GM18508 (cell line): ENCODE data around the gene LTA.

ENCODE experiments used
- ATAC-seq: cut with Tn5 transposase; IDR thresholded peaks from one replicate; pipeline ENCODE4 v1.9.1; 2021; ENCODE audit warnings: moderate number of reproducible peaks; ENCODE audit not compliant: insufficient read depth, unreplicated experiment

LTA gene, protein sequence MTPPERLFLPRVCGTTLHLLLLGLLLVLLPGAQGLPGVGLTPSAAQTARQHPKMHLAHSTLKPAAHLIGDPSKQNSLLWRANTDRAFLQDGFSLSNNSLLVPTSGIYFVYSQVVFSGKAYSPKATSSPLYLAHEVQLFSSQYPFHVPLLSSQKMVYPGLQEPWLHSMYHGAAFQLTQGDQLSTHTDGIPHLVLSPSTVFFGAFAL

GRCh38 chr6:31572041-31572911, at the start of gene LTA:
LTA (plus strand) TSS chr6:31572289; CDS start chr6:31572743, 454 bp downstream.
- ATAC-seq, result no peak

GRCh38 chr6:31525553-31525931, 46.5 kb upstream of the LTA start:
- ATAC-seq, result no peak

- no peak for ATAC-seq
Observed at GRCh38 chr6:31525932-31526591, 46.0 kb upstream of the LTA start.

GRCh38 chr6:31528307-31528777, 43.7 kb upstream of the LTA start:
- ATAC-seq, result no peak

GRCh38 chr6:31528821-31529328, 43.2 kb upstream of the LTA start, which contains the start of gene MCCD1:
MCCD1 (plus strand) TSS chr6:31528962; CDS start chr6:31529015, 53 bp downstream.
- no peak for ATAC-seq

GRCh38 chr6:31529329-31530150, 42.5 kb upstream of the LTA start:
- ATAC-seq, result no peak

DNA sequence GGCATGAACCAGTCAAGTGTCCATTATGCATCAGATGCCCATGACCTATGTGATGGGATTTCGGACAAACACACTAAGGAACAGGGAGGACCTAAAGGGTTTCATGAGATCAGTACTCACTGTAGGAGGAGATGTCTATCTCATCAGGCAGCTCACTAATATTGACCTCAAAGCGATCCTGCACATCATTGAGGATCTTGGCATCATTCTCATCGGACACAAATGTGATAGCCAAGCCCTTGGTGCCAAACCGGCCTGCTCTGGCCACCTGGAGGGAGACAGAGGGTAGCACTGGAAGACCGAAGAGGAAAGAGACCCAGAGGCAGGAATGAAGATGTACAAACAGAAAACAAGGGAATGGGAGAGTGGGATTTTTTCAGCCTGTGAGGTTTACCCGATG, 41.4 kb upstream of the LTA start:
- ATAC-seq, result no peak

GRCh38 chr6:31531162-31531561, 40.9 kb upstream of the LTA start:
- no peak for ATAC-seq

- no peak for ATAC-seq
Observed at GRCh38 chr6:31531771-31532643, 40.1 kb upstream of the LTA start.

- no peak for ATAC-seq
Observed at GRCh38 chr6:31532644-31533454, 39.2 kb upstream of the LTA start.

DNA sequence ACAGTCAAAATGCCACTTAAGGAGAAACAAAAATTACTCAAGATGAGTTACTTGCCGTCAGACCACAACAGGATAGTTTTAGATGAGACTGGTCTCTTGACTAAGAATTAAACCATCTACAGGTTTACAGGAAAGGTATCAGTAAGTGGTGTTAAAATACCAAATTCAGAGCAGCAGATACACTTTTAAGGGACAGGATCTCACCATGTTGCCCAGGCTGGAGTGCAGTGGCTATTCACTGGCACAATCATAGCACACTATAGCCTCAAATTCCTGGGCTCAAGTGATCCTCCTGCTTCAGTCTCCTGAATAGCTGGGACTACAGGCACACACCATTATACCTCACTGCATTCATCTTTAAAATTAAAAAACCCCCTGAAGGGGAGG, 38.6 kb upstream of the LTA start:
- ATAC-seq, result no peak

DNA sequence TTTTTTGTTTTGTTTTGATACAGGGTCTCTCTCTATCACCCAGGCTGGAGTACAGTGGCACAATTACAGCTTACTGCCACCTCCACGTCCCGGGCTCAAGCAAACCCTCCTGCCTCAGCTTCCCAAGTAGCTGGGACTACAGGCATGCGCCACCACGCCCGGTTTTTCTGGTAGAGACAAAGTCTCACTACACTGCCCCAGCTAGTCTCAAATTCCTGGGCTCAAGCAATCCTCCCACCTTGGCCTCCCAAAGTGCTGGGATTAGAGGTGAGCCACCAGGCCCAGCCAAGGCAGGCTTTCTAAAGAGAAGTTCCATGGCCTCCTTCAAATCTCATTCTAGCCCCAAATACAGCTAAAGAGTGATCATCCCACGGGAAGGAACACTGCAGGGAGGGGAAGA, 38.1 kb upstream of the LTA start:
- ATAC-seq, result no peak

DNA sequence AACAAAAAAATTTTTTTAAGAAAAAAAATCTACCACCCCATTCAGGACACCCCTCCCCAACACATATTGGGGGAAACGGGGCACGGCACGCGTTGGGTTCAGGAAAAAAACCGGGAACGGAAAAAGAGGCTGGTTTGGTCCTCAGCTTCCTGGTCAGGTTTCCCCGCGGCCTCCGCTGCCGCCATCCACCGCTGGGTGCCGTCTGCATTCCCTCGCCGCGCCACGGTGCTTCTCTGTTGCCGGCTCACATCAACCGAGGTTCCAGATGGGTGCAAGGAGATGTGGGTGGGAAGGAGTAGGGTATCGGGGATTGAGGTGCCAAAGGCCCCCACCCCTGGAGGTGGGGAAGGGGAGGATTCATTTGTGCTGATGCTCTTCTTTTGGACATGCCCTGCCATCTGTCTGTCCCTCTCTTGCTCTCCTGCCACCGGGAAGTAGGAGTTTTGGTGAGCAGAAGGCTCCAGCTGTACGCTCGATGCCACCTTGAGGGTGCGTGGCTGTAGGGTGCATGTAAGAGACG, 37.5 kb upstream of the LTA start:
- ATAC-seq, result no peak

DNA sequence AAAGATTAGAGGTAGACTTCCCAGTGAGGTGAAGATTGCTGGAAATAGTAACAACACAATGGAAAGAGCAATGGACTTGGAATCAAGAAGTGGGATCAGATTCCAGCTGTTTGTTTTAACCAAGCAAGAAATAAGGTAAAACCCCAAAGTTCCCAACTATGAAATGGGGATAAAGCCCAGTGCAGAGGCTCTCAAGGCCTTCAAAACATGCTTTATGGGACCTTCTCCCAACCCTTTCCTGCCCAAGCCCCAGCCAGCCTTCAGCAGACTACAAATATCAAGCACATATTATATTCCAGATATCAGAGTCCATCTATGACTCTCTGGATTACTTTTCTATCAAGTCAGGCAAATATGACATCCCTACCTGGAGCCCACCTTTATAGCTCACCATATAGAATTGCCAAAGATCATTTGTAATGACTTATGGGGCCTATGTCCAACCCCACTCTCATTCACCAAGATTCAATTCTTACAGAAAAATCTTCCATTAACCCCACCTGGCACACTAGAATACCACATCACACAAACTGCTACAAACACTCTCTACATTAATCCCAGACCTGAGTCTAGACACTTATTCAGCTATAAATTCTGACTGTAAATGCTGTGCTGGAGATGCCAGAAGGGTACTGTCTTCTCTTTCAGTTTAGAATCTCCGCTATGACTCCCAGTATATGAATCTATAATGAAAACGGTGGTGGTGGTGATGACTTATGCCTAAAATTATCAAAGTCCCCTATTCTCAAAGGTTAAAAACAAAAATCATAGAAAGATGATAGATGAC, 36.4 kb upstream of the LTA start:
- ATAC-seq, result no peak

DNA sequence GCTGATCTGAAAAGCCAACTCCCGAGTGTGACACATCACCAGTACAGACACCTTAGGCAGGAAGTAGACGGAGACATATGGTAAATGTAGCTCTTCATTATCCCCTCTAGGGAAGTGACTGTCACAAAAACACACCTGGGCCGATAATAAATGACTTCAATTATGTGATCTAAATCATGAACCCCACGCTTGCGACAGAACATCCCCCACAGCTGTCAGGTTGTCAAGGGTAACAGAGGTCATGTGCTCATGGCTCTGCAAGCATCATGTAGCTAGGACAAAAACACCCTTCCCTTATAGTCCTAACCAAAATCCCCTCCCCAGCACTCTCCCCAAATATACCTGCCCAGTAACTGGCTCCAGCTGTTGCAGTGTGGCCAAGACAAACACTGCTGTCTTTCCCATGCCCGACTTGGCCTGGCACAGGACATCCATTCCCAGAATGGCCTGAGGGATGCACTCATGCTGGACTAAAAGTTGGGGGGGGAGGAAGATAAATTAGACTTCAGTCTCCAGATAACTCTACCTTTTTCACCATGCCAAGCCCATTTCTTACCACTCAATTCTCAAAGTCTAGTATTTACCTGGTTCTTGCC, 33.2 kb upstream of the LTA start:
- ATAC-seq, result no peak

- no peak for ATAC-seq
Observed at GRCh38 chr6:31540640-31541039, 31.4 kb upstream of the LTA start.

DNA sequence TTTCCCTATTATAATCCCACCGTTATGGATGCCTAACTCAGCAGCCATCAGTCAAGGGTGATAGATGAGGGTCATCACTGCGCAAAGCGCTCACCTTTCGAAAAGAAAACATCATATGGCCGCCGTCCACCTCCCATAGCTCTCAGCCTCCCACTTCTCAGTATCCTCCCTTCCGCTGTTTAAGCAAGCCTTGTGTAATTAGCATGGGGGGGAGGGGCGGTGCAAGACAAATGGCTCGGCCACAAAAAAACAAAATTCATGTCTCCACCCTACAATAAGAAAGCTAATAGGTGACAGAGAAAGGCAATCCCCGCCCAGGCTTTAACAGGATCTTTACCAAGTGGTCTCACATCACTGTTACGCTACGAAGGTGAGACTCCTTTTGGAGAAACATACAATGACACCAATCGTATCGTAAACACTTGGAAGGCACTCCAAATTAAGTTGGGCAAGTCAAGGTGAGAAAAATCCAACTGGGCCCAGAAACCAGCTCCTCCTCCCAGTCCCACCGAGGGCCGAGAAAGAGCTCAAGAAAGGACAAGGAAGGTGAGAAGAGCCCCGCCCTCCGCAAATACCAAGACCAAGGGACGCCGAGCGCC, 30.9 kb upstream of the LTA start:
- ATAC-seq, result no peak
